H1 (cell line): ENCODE data around the gene TRIM41. TPM values are rescaled to one million over a fixed set of nuclear protein-coding genes. Genes with fewer than 3 reads are reported as not detected.

Experiments used
- CTCF ChIA-PET: fragments of 300-600 bp; sonication (Branson Sonifier 250); formaldehyde crosslinking; loops from one replicate; lab custom pipeline; 2021; ENCODE audit not compliant: partially characterized antibody; lab: Charles Lee
- POLR2A ChIA-PET: fragments of 300-600 bp; sonication (Branson Sonifier 250); formaldehyde crosslinking; loops from one replicate; lab custom pipeline; 2021; ENCODE audit warnings: inconsistent platforms; ENCODE audit not compliant: partially characterized antibody; lab: Charles Lee
- DNase-seq, 2 experiments: peaks; one replicate each; pipeline versions ENCODE4 v3.0.0 to v3.0.0-alpha.2; 2010 to 2022; ENCODE audit warnings: low spot score in 2 of 2, low read depth in 1 of 2, mixed read lengths in 1 of 2
- FAIRE-seq: peaks from 2 replicates; lab custom pipeline; 2011; peaks lifted over from hg19 to GRCh38; lab: Jason Lieb, UNC
- H2AFZ ChIP-seq: 2 replicates; pipeline ENCODE4 v1.8.1; 2012; ENCODE audit warnings: low read length, inconsistent platforms
- H2AK5ac ChIP-seq: 2 replicates; pipeline ENCODE4 v1.6.1; 2013; ENCODE audit warnings: low read depth, low read length
- H2BK120ac ChIP-seq: replicated peaks from 2 replicates; pipeline ENCODE3; 2013; ENCODE audit warnings: low read depth, low read length, inconsistent platforms
- H2BK12ac ChIP-seq: 2 replicates; pipeline ENCODE4 v1.6.1; 2013; ENCODE audit warnings: low read depth, low read length
- H2BK15ac ChIP-seq: 2 replicates; pipeline ENCODE4 v1.6.1; 2013; ENCODE audit warnings: low read length
- H2BK20ac ChIP-seq: 2 replicates; pipeline ENCODE4 v1.6.1; 2013; ENCODE audit warnings: low read length
- H2BK5ac ChIP-seq: 2 replicates; pipeline ENCODE4 v1.6.1; 2013; ENCODE audit warnings: low read depth, low read length
- H3K14ac ChIP-seq: 2 replicates; pipeline ENCODE4 v1.6.1; 2013; ENCODE audit warnings: inconsistent platforms; ENCODE audit not compliant: insufficient read length
- H3K18ac ChIP-seq: 2 replicates; pipeline ENCODE4 v1.6.1; 2013; ENCODE audit warnings: low read length; ENCODE audit errors: extremely low read depth
- H3K23ac ChIP-seq: 2 replicates; pipeline ENCODE4 v1.6.1; 2013; ENCODE audit warnings: inconsistent platforms; ENCODE audit not compliant: insufficient read length
- H3K23me2 ChIP-seq: 2 replicates; pipeline ENCODE4 v1.6.1; 2013; ENCODE audit warnings: low read depth, low read length
- H3K27ac ChIP-seq: 2 replicates; pipeline ENCODE4 v1.6.1; 2011; ENCODE audit warnings: low read depth, low read length, inconsistent platforms
- H3K27me3 ChIP-seq, 4 experiments: replicated peaks in 1 of 4; 1 replicate in 1 of 4; 2 replicates in 3 of 4; pipeline versions ENCODE4 v1.6.1 to v1.8.1; 2011 to 2013; ENCODE audit warnings: low read length in 3 of 4, mild to moderate bottlenecking in 3 of 4, inconsistent platforms in 2 of 4, mixed read lengths in 2 of 4, moderate library complexity in 1 of 4; ENCODE audit not compliant: control insufficient read depth in 3 of 4, insufficient read depth in 3 of 4; ENCODE audit errors: extremely low read depth in 1 of 4
- H3K36me3 ChIP-seq, 4 experiments: 2 replicates each; pipeline versions ENCODE4 v1.6.1 to v1.8.1; 2011 to 2013; ENCODE audit warnings: mild to moderate bottlenecking in 4 of 4, low read length in 3 of 4, moderate library complexity in 2 of 4, control low read depth in 1 of 4, inconsistent platforms in 1 of 4; ENCODE audit not compliant: insufficient read depth in 4 of 4, control insufficient read depth in 2 of 4
- H3K4ac ChIP-seq: replicated peaks from 2 replicates; pipeline ENCODE3; 2013; ENCODE audit warnings: low read length, low read depth, mixed read lengths, inconsistent platforms; ENCODE audit not compliant: insufficient read length
- H3K4me1 ChIP-seq, 4 experiments: replicated peaks in 1 of 4; 1 replicate in 1 of 4; 2 replicates in 3 of 4; pipeline versions ENCODE4 v1.6.1 to v1.8.1; 2011 to 2013; ENCODE audit warnings: low read length in 3 of 4, inconsistent platforms in 2 of 4, mixed read lengths in 1 of 4; ENCODE audit not compliant: insufficient read depth in 4 of 4, control insufficient read depth in 3 of 4
- H3K4me2 ChIP-seq, 2 experiments: 2 replicates each; pipeline versions ENCODE4 v1.6.1 to v1.8.1; 2011 to 2013; ENCODE audit warnings: low read depth in 2 of 2, low read length in 2 of 2, control low read depth in 1 of 2, inconsistent platforms in 1 of 2, mild to moderate bottlenecking in 1 of 2; ENCODE audit not compliant: insufficient read depth in 1 of 2
- H3K4me3 ChIP-seq, 4 experiments: fragments of 200-600, 300-600 bp in 1 of 4; sonication (generic), shearing (Covaris generic), sonication (Bioruptor Twin) in 1 of 4; 2 replicates each; pipeline versions ENCODE4 v1.5.1 to v1.8.1; 2011 to 2016; ENCODE audit warnings: low read length in 4 of 4, low read depth in 3 of 4, control low read depth in 2 of 4, inconsistent platforms in 2 of 4, mild to moderate bottlenecking in 2 of 4, mixed read lengths in 1 of 4, moderate library complexity in 1 of 4; ENCODE audit not compliant: insufficient read depth in 2 of 4; ENCODE audit errors: extremely low read depth in 1 of 4
- H3K56ac ChIP-seq: replicated peaks from 2 replicates; pipeline ENCODE3; 2013; ENCODE audit warnings: low read depth, mild to moderate bottlenecking, mixed read lengths, low read length, inconsistent platforms; ENCODE audit not compliant: insufficient read length
- H3K79me1 ChIP-seq: 2 replicates; pipeline ENCODE4 v1.6.1; 2013; ENCODE audit warnings: low read depth, low read length, control low read depth
- H3K79me2 ChIP-seq, 2 experiments: 2 replicates each; pipeline versions ENCODE4 v1.6.1 to v1.8.1; 2012 to 2013; ENCODE audit warnings: low read length in 2 of 2, mild to moderate bottlenecking in 2 of 2, inconsistent platforms in 1 of 2; ENCODE audit not compliant: insufficient read depth in 2 of 2, control insufficient read depth in 1 of 2
- H3K9ac ChIP-seq, 4 experiments: replicated peaks in 1 of 4; 1 replicate in 1 of 4; 2 replicates in 3 of 4; pipeline versions ENCODE4 v1.6.1 to v1.8.1; 2011 to 2013; ENCODE audit warnings: low read depth in 3 of 4, low read length in 3 of 4, control low read depth in 2 of 4, mild to moderate bottlenecking in 2 of 4, moderate library complexity in 2 of 4, inconsistent platforms in 1 of 4; ENCODE audit errors: extremely low read depth in 1 of 4
- H3K9me3 ChIP-seq, 2 experiments: 2 replicates each; pipeline versions ENCODE4 v1.6.1 to v1.8.1; 2012 to 2013; ENCODE audit warnings: mild to moderate bottlenecking in 2 of 2, moderate library complexity in 2 of 2, control low read depth in 1 of 2, inconsistent platforms in 1 of 2, low read depth in 1 of 2, low read length in 1 of 2, mixed read lengths in 1 of 2; ENCODE audit not compliant: insufficient read depth in 2 of 2
- H4K20me1 ChIP-seq, 2 experiments: replicated peaks in 1 of 2; 2 replicates each; pipeline versions ENCODE3 to v1.8.1; 2011 to 2013; ENCODE audit warnings: inconsistent platforms in 2 of 2, low read length in 2 of 2, mild to moderate bottlenecking in 1 of 2; ENCODE audit not compliant: insufficient read depth in 2 of 2, control insufficient read depth in 1 of 2
- H4K5ac ChIP-seq: 2 replicates; pipeline ENCODE4 v1.6.1; 2013; ENCODE audit warnings: low read length, low read depth, mixed read lengths, inconsistent platforms; ENCODE audit not compliant: insufficient read length
- H4K8ac ChIP-seq: 2 replicates; pipeline ENCODE4 v1.8.0; 2013; ENCODE audit warnings: mild to moderate bottlenecking, moderate library complexity, low read length, inconsistent platforms; ENCODE audit not compliant: insufficient read depth; ENCODE audit errors: extremely low read depth
- H4K91ac ChIP-seq: replicated peaks from 2 replicates; pipeline ENCODE3; 2013; ENCODE audit warnings: low read length, mixed read lengths, inconsistent platforms; ENCODE audit not compliant: insufficient read length
- EZH2 ChIP-seq: fragments of 200-600 bp; sonication (generic); IDR thresholded peaks from 2 replicates; pipeline ENCODE4 v1.7.1; 2012; ENCODE audit warnings: low read depth, mild to moderate bottlenecking, moderate library complexity, low read length, inconsistent platforms; ENCODE audit not compliant: severe bottlenecking
- GTF2F1 ChIP-seq: IDR thresholded peaks from 2 replicates; pipeline ENCODE4 v1.6.1; 2012; ENCODE audit warnings: low read depth, low read length, improper control_type of control experiment, borderline replicate concordance
- POLR2A ChIP-seq, 2 experiments: IDR thresholded peaks; 1 replicate in 1 of 2; 2 replicates in 1 of 2; pipeline ENCODE4 v1.6.1; 2011; ENCODE audit warnings: low read depth in 2 of 2, low read length in 2 of 2, mild to moderate bottlenecking in 2 of 2; ENCODE audit errors: control extremely low read depth in 1 of 2
- RXRA ChIP-seq: IDR thresholded peaks from 2 replicates; pipeline ENCODE4 v1.6.1; 2011; ENCODE audit warnings: low read depth, mild to moderate bottlenecking, low read length, moderate library complexity; ENCODE audit not compliant: insufficient read depth
- WGBS, 2 experiments: shearing (Covaris generic) in 1 of 2; methylation state at CpG; one replicate each; pipeline versions ENCODE4 v1.1.6 to v1.1.7; 2013 to 2015; ENCODE audit warnings: low lambda C conversion rate in 2 of 2, mixed read lengths in 2 of 2, inconsistent platforms in 1 of 2, low coverage in 1 of 2, missing lambda C conversion rate in 1 of 2; ENCODE audit not compliant: insufficient replicate concordance in 2 of 2, insufficient coverage in 1 of 2, insufficient read length in 1 of 2; ENCODE audit errors: extremely low coverage in 1 of 2, missing lambda C conversion rate in 1 of 2; 5-methylcytosine and 5-hydroxymethylcytosine counted together
- polyA plus RNA-seq, 7 experiments: library from polyadenylated mRNA; depleted of rRNA in 3 of 7; stranded (reverse) in 5 of 7; unstranded in 2 of 7; fragments of >200 nt in 5 of 7; fragments of 200-250 nt in 2 of 7; gene quantifications; 1 replicate in 5 of 7; 2 replicates in 1 of 7; 4 replicates in 1 of 7; pipeline versions ENCODE4 v1.2.1 to v1.2.3, GENCODE V29; 2011 to 2013; ENCODE audit warnings: missing spikeins in 2 of 7, mixed read lengths in 2 of 7
- total RNA-seq: library from RNA; stranded (reverse); fragmentation: NEBNext Ultra II Directional; extraction: Animal tissue kit (Norgen Biotek cat#: 25700); gene quantifications from 2 replicates; pipeline ENCODE4 v1.2.1, GENCODE V29; 2021

TRIM41 gene
- total and polyA plus RNA-seq, 2 of the 8 experiments (the other 6 are each of a cell fraction or from before 2014, with no cell fraction given), result 12.9 to 21.6 TPM

DNA sequence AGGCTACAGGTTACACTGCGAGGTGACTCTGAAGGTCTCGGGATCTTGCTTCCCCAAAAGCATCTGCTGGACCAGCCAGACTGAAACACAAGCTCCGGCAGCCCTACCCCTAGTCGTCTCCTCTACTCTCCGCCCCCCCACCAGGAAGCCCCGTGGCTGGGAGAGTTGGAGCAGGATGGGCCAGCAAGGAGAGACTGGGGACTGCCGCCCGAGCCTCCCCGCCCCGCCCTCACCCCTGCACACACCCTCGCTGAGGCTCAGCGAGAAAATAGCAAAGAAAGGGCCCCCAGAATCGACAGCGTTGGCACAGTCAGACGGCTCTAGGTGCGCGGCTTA lies 19.3 kb upstream of the TRIM41 start:
- TF ChIP-seq POLR2A (IDR thresholded peaks at IDR 0.05; ENCODE audit: control extremely low read depth in 1 of 2, low read depth in 2 of 2, low read length in 2 of 2), result no peak
- peak; percentile 20 for TF ChIP-seq EZH2
- no peak for TF ChIP-seq RXRA
- no peak for TF ChIP-seq GTF2F1
- TF ChIP-seq, all 59 proteins: peak for 1
- H3K4me2 ChIP-seq, result peak overlapping the region; percentile 93 to 99

More for the DNA sequence above, 19.3 kb upstream of the TRIM41 start:
- Histone ChIP-seq H3K4me1 (peaks cover under 1 to 20% (median 11%) of the 10 kb centered on the region in 4 experiments), H3K36me3 (peaks cover 0 to 7% (median 0%) of the 10 kb centered on the region in 4 experiments; a peak in 1 of 8 replicates), H3K14ac (no peak overlapping the region), H3K79me1 (no peaks in the 10 kb centered on the region), H4K8ac (no peak overlapping the region), H2BK15ac (no peak overlapping the region), H3K27ac (no peak overlapping the region), H3K23me2 (peaks cover 24% of the 10 kb centered on the region), H2AK5ac (no peak overlapping the region), H3K9me3 (no peaks in the 10 kb centered on the region), H3K18ac (no peak overlapping the region), H2BK20ac (no peak overlapping the region), H2AFZ (no peak overlapping the region), H4K5ac (no peak overlapping the region), H3K4ac (no peak overlapping the region), H3K27me3 (peaks cover 32 to 72% (median 59%) of the 10 kb centered on the region in 4 experiments), H2BK12ac (no peak overlapping the region), H2BK5ac (no peak overlapping the region), H3K23ac (no peak overlapping the region), H4K91ac (no peak overlapping the region), H3K4me3 (peak overlapping the region; percentile 55 to 87 (median 80)), H4K20me1 (peaks cover 2 to 3% of the 10 kb centered on the region in 2 experiments), H3K56ac (no peak overlapping the region), H2BK120ac (no peak overlapping the region), H3K79me2 (no peaks in the 10 kb centered on the region), H3K9ac (no peak overlapping the region)
- no peak for FAIRE-seq
- DNase-seq, result no peak
- POLR2A ChIA-PET, result interaction anchor here (1.6 to 8.4 kb wide), 3 partner anchors 11 to 32 kb away, joined by 6 to 90 read pairs (median 85); no protein-coding TSS in a partner anchor
- 24% methylated on average over 11 of the region's 17 CpGs; no CpG with 5 or more reads in 1 of the 2 experiments for WGBS, 2 experiments
- CTCF ChIA-PET, result interaction anchor here (0.8 to 14.5 kb wide), 5 partner anchors 8 to 77 kb away, joined by 3 to 197 read pairs (median 3); partner anchors contain the start of gene TRIM41
